Bronchial epithelial cell (primary cell): ENCODE data around the gene HIPK4. TPM values are rescaled to one million over a fixed set of nuclear protein-coding genes. Genes with fewer than 3 reads are reported as not detected.
"Not testable (repeated sequence)": the region's sequence is repeated elsewhere in the genome, so short reads cannot be mapped to it uniquely, and the experiment has no call there.

Source experiments
- DNase-seq: peaks from one replicate; pipeline ENCODE4 v3.0.0-alpha.2; 2010; ENCODE audit warnings: low read depth
- FAIRE-seq: peaks from 2 replicates; lab custom pipeline; 2011; peaks lifted over from hg19 to GRCh38; lab: Jason Lieb, UNC
- H3K27me3 ChIP-seq: 2 replicates; pipeline ENCODE4 v1.5.1; 2011; ENCODE audit warnings: low read length; ENCODE audit not compliant: control insufficient read depth, insufficient read depth
- H3K36me3 ChIP-seq: 2 replicates; pipeline ENCODE4 v1.5.1; 2011; ENCODE audit warnings: low read length; ENCODE audit not compliant: control insufficient read depth, insufficient read depth
- H3K4me3 ChIP-seq: 2 replicates; pipeline ENCODE4 v1.5.1; 2011; ENCODE audit warnings: mild to moderate bottlenecking, low read depth, low read length, control low read depth
- total RNA-seq: library from RNA; depleted of rRNA; stranded (reverse); fragments of >200 nt; gene quantifications from 2 replicates; pipeline ENCODE4 v1.2.1, GENCODE V29; 2014
- TF ChIP-seq, protein P1 (sequence below): IDR thresholded peaks from 2 replicates; pipeline ENCODE4 v1.5.1; 2011; ENCODE audit warnings: mild to moderate bottlenecking, moderate library complexity, low read length, control low read depth, inconsistent platforms; ENCODE audit not compliant: insufficient read depth, severe bottlenecking

The HIPK4 gene
- total RNA-seq, 1 donor from 2014 or later = 0.26 TPM

DNA sequence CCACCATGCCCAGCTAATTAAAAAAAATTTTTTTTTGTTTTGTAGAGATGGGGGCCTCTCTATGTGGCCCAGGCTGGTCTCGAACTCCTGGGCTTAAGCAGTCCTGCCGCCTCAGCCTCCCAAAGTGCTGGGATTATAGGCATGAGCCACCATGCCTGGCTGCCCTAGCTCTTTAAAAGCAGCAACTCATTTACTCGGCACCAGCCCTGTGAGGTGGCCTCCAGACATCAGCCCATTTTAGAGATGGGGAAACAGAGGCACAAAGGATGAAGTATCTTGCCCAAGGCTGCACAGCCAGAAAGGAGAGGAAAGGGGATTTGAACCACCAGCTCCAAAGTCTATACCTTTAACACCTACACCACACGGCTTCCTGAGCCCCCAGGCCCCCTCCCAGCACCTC lies 22.9 kb upstream of the HIPK4 start:
- no peak for DNase-seq
- FAIRE-seq = no peak
- H3K4me3 ChIP-seq = no peak overlapping the region
- H3K36me3 ChIP-seq = no peaks in the 10 kb centered on the region
- H3K27me3 ChIP-seq = no peaks in the 10 kb centered on the region
- TF ChIP-seq, protein P1, sequence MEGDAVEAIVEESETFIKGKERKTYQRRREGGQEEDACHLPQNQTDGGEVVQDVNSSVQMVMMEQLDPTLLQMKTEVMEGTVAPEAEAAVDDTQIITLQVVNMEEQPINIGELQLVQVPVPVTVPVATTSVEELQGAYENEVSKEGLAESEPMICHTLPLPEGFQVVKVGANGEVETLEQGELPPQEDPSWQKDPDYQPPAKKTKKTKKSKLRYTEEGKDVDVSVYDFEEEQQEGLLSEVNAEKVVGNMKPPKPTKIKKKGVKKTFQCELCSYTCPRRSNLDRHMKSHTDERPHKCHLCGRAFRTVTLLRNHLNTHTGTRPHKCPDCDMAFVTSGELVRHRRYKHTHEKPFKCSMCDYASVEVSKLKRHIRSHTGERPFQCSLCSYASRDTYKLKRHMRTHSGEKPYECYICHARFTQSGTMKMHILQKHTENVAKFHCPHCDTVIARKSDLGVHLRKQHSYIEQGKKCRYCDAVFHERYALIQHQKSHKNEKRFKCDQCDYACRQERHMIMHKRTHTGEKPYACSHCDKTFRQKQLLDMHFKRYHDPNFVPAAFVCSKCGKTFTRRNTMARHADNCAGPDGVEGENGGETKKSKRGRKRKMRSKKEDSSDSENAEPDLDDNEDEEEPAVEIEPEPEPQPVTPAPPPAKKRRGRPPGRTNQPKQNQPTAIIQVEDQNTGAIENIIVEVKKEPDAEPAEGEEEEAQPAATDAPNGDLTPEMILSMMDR = no peak

DNA sequence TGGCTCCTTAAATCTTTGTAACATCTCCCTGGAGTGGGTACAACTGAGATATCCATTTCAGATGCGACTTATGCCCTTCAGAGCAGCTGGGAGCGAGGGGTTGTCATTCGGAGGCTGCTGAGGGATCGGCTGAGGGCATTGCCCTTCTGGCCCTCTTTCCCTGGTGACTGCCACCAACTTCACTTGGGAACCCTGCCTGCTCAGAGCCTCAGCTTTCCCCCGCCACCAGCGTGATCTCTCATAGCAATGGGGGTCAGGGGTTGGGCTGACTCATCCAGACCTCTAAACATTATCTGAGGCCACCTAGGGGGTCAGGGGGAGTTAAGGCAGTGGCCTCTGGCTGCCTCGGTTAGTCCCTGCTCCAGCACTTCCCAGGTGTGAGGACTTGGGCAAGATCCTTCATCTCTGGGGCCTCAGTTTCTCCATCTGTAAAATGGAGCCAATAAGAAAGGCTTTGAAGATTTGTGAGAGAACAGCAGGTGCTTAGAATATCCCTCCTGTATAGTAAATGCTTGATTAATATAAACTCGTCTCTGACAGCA lies 22.0 kb upstream of the HIPK4 start:
- no peaks in the 10 kb centered on the region for H3K27me3 ChIP-seq
- no peak for DNase-seq
- FAIRE-seq = no peak
- no peaks in the 10 kb centered on the region for H3K36me3 ChIP-seq
- no peak overlapping the region for H3K4me3 ChIP-seq
- TF ChIP-seq, protein P1 = no peak

DNA sequence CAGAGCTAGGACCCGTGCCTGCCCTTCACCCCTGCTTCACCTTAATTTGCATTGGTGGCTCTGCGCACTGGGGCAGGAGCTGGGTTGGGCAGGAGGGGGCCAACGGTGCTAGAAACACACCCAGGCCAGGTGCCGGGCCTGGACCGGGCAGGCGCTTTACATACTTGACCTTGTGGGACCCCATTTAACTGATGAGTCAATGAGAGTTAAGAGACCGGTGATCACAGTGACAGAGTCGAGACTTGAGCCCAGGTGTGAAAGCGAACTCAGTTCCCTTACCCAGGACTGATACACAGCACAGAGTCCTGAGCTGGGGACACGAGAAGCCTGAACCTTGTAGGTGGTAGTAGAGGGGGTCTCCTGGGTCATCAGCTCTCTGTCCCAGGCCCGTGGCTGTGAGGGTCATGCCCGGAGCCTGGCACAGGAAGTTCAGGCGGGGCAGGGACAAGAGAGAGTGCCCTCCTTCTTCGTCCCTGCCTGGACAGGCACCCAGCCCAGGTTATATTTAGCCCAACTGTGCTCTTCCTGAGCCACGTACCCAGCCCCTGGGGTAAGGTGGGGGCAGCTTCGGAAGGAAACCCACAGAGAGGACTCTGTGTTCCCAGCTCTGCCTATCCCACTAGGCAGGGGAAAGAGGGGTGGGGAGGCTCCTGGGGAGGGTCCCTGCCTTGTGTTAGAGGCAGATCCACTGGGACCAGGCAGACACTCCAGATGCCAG lies 21.3 kb upstream of the HIPK4 start:
- DNase-seq (no peak), FAIRE-seq (no peak)
- H3K4me3 ChIP-seq = no peak overlapping the region
- TF ChIP-seq, protein P1 = no peak
- H3K27me3 ChIP-seq = no peaks in the 10 kb centered on the region
- H3K36me3 ChIP-seq = no peaks in the 10 kb centered on the region

DNA sequence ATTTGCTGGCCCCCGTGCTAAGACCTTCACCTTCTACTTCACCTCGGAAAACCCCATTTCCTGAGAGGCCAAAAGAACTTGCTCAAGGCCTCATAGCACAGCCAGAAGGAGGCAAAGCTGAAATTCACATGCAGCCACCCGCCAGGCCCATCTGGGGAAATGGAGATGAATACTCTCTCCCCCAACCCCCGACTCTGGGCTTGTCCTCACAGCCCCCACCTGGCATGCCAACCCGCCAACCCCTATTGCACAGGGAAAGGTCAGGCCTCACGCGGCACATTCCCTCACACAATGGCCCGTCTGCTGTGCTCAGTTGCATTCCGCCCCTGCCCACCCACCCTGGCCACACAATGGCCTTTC lies 20.0 kb upstream of the HIPK4 start:
- FAIRE-seq = no peak
- H3K27me3 ChIP-seq = no peaks in the 10 kb centered on the region
- H3K4me3 ChIP-seq = no peak overlapping the region
- no peak for DNase-seq
- no peaks in the 10 kb centered on the region for H3K36me3 ChIP-seq
- TF ChIP-seq, protein P1 = no peak

DNA sequence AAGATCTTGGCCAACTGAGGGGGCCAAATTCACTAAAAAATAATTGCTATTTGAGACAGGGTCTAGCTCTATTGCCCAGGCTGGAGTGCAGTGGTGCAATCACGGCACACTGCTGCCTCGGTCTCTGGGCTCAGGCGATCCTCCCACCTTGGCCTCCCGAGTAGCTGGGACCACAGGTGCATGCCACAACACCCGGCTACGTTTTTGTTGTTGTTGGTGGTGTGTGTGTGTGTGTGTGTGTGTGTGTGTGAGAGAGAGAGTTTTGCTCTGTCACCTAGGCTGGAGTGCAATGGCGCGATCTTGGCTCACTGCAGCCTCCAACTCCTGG lies 18.6 kb upstream of the HIPK4 start:
- not testable (repeated sequence) for H3K36me3 ChIP-seq, H3K27me3 ChIP-seq, DNase-seq, FAIRE-seq, H3K4me3 ChIP-seq

DNA sequence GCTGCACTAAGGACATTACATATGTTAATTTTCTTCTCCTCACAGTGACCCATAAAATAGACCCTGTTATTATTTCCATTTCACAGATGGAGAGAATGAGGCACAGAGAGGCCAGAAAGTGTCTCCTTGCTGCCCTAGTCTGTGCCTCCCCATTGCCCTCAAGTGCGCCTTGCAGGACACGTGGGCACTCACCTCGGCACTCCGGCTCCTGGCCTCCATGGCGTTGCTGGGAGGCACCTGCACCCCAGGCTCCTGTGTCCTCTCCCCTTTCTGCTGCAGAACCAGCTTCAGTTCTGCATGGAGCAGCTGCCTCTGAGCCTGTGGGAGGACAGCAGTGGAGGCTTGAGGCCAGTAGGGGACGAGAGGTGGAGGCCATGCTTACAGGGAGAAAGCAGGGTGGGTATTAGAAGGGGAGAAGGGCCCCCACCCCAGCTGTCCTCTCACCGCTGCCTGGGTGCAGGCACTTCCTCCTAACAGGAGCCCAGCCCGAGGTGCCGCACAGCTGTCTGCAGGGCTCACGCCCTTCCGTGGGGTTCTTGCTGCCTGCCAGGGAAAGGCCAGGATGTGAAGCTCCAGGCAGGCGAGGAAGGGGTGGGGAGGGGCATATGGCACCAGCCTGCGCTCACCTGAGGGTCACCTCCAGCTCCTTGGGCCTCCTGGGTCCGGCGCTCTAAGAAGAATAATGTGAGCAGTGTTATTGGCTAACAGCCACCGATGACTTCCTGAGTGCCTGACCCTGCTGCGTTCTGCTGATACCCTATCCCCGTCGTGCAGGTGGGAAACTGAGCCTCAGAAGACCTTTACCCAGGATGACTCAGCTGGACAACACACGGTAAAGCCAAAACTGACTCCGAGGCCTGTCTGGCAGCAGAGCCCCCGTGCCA lies 18.0 kb upstream of the HIPK4 start:
- H3K27me3 ChIP-seq = no peaks in the 10 kb centered on the region
- no peaks in the 10 kb centered on the region for H3K36me3 ChIP-seq
- DNase-seq = no peak
- TF ChIP-seq, protein P1 = no peak
- no peak overlapping the region for H3K4me3 ChIP-seq
- FAIRE-seq = no peak
